PFSK-1 (cell line): ENCODE results near the gene CCER1.

Experiments used
- FOXP2 ChIP-seq: optimal IDR thresholded peaks from 2 replicates; pipeline ENCODE3; 2011; ENCODE audit warnings: borderline replicate concordance, control low read depth, inconsistent platforms; ENCODE audit not compliant: insufficient read depth; ENCODE audit errors: extremely low read length, extremely low read depth
- POLR2AphosphoS5 ChIP-seq: IDR thresholded peaks from 2 replicates; pipeline ENCODE4 v1.6.1; 2012; ENCODE audit warnings: low read depth, mild to moderate bottlenecking, control low read depth, low read length, moderate library complexity
- REST ChIP-seq, 2 experiments: IDR thresholded peaks; 2 replicates each; pipeline versions ENCODE4 v1.6.1 to v1.8.0; 2011 to 2012; ENCODE audit warnings: low read depth in 2 of 2, low read length in 2 of 2, control low read depth in 1 of 2, inconsistent platforms in 1 of 2, mild to moderate bottlenecking in 1 of 2, moderate library complexity in 1 of 2; ENCODE audit not compliant: insufficient read depth in 1 of 2
- SIN3A ChIP-seq: IDR thresholded peaks from 2 replicates; pipeline ENCODE4 v1.6.1; 2012; ENCODE audit warnings: mild to moderate bottlenecking, low read length, moderate library complexity, borderline replicate concordance; ENCODE audit not compliant: insufficient read depth
- TAF1 ChIP-seq: IDR thresholded peaks from 2 replicates; pipeline ENCODE4 v1.6.1; 2012; ENCODE audit warnings: low read length, control low read depth, borderline replicate concordance; ENCODE audit not compliant: insufficient read depth

CCER1 gene

DNA sequence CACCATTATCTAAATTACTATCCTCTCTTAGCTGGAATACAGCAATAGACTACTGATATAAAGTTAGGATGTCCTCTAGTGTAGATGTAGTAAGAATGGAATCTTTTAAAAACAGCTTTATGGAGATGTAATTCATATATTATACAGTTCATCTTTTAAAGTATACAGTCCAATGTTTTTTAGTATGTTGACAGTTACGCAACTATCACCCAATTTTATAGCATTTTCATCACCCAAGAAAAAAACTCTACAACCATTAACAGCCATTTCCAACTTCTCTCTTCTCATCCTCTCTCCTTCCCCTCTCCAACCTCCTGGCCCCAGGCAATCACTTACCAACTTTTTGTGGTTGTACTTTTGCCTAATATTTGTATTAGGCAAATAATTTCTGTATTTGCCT lies 27.2 kb upstream of the CCER1 start:
- TF ChIP-seq POLR2AphosphoS5, result no peak
- no peak for TF ChIP-seq FOXP2
- TF ChIP-seq TAF1, result no peak
- no peak for TF ChIP-seq REST (IDR thresholded peaks at IDR 0.05; ENCODE audit: insufficient read depth in 1 of 2, low read depth in 2 of 2, low read length in 2 of 2)
- no peak for TF ChIP-seq SIN3A

DNA sequence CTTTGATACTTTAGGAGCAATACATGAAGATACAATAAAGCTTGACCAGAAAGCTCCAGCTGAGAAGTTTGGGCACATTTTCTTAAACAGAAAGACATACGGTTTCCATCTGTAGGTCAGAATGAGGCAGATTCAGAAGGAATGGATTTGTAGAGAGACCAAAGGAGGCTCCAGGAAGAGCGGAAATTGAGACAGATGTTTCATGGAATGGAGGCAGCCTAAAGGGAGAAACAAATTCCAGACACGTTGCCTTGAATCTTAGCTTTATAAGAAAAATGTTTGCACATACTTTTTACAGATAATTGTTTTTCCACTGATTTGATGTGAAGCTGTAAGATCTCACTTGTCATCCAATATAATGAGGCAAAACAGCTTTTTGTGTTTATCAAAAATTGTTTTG lies 25.0 kb upstream of the CCER1 start:
- no peak for TF ChIP-seq TAF1
- TF ChIP-seq SIN3A, result no peak
- TF ChIP-seq POLR2AphosphoS5, result no peak
- no peak for TF ChIP-seq REST (IDR thresholded peaks at IDR 0.05; ENCODE audit: insufficient read depth in 1 of 2, low read depth in 2 of 2, low read length in 2 of 2)
- no peak for TF ChIP-seq FOXP2

GRCh38 chr12:90979019-90979418 lies 24.0 kb upstream of the CCER1 start:
- TF ChIP-seq REST (IDR thresholded peaks at IDR 0.05; ENCODE audit: insufficient read depth in 1 of 2, low read depth in 2 of 2, low read length in 2 of 2), result no peak
- TF ChIP-seq POLR2AphosphoS5, result no peak
- TF ChIP-seq FOXP2, result no peak
- TF ChIP-seq TAF1, result no peak
- TF ChIP-seq SIN3A, result no peak

GRCh38 chr12:90978117-90978770 lies 23.3 kb upstream of the CCER1 start:
- TF ChIP-seq FOXP2 (no peak), TAF1 (no peak), SIN3A (no peak), POLR2AphosphoS5 (no peak), REST (IDR thresholded peaks at IDR 0.05; ENCODE audit: insufficient read depth in 1 of 2, low read depth in 2 of 2, low read length in 2 of 2) (no peak)

DNA sequence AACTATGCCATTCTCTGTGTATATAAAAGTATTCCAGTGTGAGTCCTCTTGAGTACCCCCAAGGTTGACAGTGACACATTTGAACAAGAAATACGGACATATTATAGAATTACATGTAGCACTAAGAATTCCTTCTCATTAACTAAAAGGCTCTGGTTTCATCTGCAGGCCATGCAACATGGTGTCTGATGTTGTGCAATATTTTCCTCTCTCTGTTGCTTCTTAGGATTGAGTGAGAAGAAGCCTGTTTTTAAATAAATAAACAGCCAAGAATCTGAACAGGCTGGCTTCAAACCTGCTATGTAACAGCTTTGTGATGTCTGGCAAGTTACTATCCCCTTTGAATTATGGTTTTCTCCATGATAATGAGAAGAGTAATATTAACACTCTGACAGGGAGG lies 22.2 kb upstream of the CCER1 start:
- TF ChIP-seq TAF1 (no peak), POLR2AphosphoS5 (no peak), FOXP2 (no peak), SIN3A (no peak), REST (IDR thresholded peaks at IDR 0.05; ENCODE audit: insufficient read depth in 1 of 2, low read depth in 2 of 2, low read length in 2 of 2) (no peak)
